Cerebellar nuclear complex (tissue), 1 donor: ENCODE measurements around the gene SLC35G6.
"Not testable (repeated sequence)": the region's sequence is repeated elsewhere in the genome, so short reads cannot be mapped to it uniquely, and the experiment has no call there.

Experiments used
- DNase-seq, 2 experiments: peaks; one replicate each; lab custom pipeline; 2025; lab: John Stamatoyannopoulos, UW

SLC35G6 gene

GRCh38 chr17:7478276-7479212 lies 2.7 kb upstream of the SLC35G6 start:
- DNase-seq, result no peak

- DNase-seq, result peak in 1 of 2 experiments; percentile 15
These were observed 1.8 kb upstream of the SLC35G6 start, which contains the start of gene ZBTB4 for GRCh38 chr17:7479213-7480088. ZBTB4 (minus strand) TSS chr17:7479631; CDS start chr17:7466801, 12,830 bp downstream.

GRCh38 chr17:7480089-7480384 lies 1.2 kb upstream of the SLC35G6 start:
- no peak for DNase-seq

GRCh38 chr17:7481842-7482741 lies 846 bp downstream of the SLC35G6 start:
- DNase-seq, result not testable (repeated sequence)

GRCh38 chr17:7482742-7483088 lies 1.5 kb downstream of the SLC35G6 start:
- not testable (repeated sequence) for DNase-seq

GRCh38 chr17:7483255-7484066 lies 2.2 kb downstream of the SLC35G6 start:
- DNase-seq, result peak; percentile 86 to 96

GRCh38 chr17:7484067-7484918 lies 3.0 kb downstream of the SLC35G6 start, which contains the start of gene POLR2A:
POLR2A (plus strand) TSS chr17:7484366.
- peak; percentile 81 to 96 for DNase-seq

GRCh38 chr17:7484919-7485377 lies 3.7 kb downstream of the SLC35G6 start:
- DNase-seq, result no peak

- DNase-seq, result no peak
These were observed 4.9 kb downstream of the SLC35G6 start for GRCh38 chr17:7486181-7486580.

- DNase-seq, result no peak
These were observed 8.9 kb downstream of the SLC35G6 start for GRCh38 chr17:7490144-7490543.

GRCh38 chr17:7491583-7491982 lies 10.3 kb downstream of the SLC35G6 start:
- no peak for DNase-seq

- DNase-seq, result no peak
These were observed 12.7 kb downstream of the SLC35G6 start for GRCh38 chr17:7493941-7494340.

GRCh38 chr17:7495906-7496434 lies 14.7 kb downstream of the SLC35G6 start:
- no peak for DNase-seq

- no peak for DNase-seq
These were observed 15.4 kb downstream of the SLC35G6 start for GRCh38 chr17:7496470-7497183.

- no peak for DNase-seq
These were observed 16.0 kb downstream of the SLC35G6 start for GRCh38 chr17:7497228-7497627.

- no peak for DNase-seq
These were observed 16.4 kb downstream of the SLC35G6 start for GRCh38 chr17:7497636-7498035.

- no peak for DNase-seq
These were observed 17.9 kb downstream of the SLC35G6 start for GRCh38 chr17:7499161-7499560.

- DNase-seq, result no peak
These were observed 20.5 kb downstream of the SLC35G6 start for GRCh38 chr17:7501729-7502128.
